ENCODE results near the gene ADAD2. TPM values are rescaled to one million over a fixed set of nuclear protein-coding genes. Genes with fewer than 3 reads are reported as not detected.
A peak's percentile ranks its signal among the peaks of the same experiment; 100 is the strongest.

ADAD2 gene
- total and polyA plus RNA-seq, 4 donors: 0.20 to 1.3 (median 0.45) TPM

DNA sequence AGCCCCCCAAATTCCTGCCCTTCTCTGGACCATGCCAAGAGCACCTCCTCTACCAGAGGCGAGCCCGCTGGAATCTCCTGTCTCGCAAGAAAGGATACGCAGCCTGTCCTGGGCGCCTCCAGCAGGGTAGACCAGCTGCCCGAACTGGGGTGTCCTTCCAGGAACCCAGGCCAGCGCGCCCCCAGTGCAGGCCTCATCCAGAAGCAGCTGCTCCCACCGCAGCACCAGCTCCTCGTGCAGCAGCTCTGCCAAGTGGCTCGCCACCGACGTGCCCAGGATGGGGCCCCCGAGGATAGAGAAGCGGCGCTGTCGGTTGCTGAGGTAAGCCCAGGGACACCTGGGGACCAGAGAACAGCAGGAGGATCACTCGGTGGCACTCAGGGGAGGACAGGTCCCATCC lies 8.9 kb upstream of the ADAD2 start:
- H3K4me1 ChIP-seq (ENCODE audit: control insufficient read depth, insufficient read depth, low read length): peaks cover 51% of the 10 kb centered on the region
- 97% methylated on average over 18 of the region's 18 CpGs for whole genome bisulfite sequencing (ENCODE audit: insufficient coverage)
- H3K27ac ChIP-seq (ENCODE audit: low read depth, low read length): no peak overlapping the region
- peaks cover 82% of the 10 kb centered on the region for H3K36me3 ChIP-seq (ENCODE audit: control insufficient read depth, insufficient read depth, low read length)
- no peaks in the 10 kb centered on the region for H3K9me3 ChIP-seq (ENCODE audit: control insufficient read depth, insufficient read depth, low read length)
- no peaks in the 10 kb centered on the region for H3K27me3 ChIP-seq (ENCODE audit: control insufficient read depth, insufficient read depth, low read length)
- no peak overlapping the region for H3K4me3 ChIP-seq (ENCODE audit: low read depth, low read length)
- no peak for DNase-seq (ENCODE audit: low read depth in 4 of 6, low spot score in 6 of 6)

DNA sequence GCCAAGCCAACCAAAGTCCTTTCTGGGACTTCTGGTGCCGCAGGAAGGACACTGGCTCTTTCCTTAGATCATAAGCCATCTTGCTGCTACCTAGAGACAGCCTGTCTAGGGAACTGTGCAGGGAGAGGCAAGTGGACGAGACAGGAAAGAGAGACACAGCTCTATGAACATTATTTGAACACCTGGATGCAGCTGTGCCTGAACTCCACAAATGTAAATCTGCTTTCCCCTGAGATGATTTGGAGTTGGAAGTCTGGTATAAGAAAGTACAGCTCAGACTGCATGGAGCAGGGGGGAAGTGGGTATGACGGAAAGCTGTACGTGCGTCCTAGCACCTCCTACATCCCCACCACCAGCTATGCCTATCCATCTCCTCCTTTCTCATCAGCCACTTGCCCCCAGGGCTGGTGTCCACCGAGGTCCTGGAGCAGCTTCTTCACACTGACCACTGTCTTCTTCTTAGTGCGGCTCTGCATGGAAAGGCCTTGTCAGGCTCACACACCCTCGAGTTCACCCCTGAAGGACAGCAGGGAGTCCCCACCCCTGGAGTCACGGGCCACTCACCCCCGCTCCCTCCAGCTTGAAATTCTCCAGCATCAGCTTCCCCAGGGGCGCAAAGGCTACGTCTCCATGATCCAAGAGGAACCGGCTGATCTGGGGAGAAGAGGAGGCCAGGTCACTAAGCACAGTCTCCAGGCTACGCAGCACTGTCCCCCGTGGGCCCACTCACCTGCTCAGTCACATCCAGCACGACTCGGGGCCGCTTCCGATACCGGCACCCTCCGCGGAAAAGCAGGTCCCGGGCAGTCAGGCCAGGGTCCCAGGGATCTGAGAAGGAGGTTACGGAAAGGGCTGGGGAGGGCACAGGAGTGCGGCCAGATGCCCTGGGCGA lies 8.0 kb upstream of the ADAD2 start:
- WGBS (ENCODE audit: insufficient coverage): 96% methylated on average over 20 of the region's 26 CpGs
- H3K4me3 ChIP-seq (ENCODE audit: low read depth, low read length): no peak overlapping the region
- H3K36me3 ChIP-seq (ENCODE audit: control insufficient read depth, insufficient read depth, low read length): peaks cover 75% of the 10 kb centered on the region
- H3K4me1 ChIP-seq (ENCODE audit: control insufficient read depth, insufficient read depth, low read length): peaks cover 45% of the 10 kb centered on the region
- H3K9me3 ChIP-seq (ENCODE audit: control insufficient read depth, insufficient read depth, low read length): no peaks in the 10 kb centered on the region
- no peaks in the 10 kb centered on the region for H3K27me3 ChIP-seq (ENCODE audit: control insufficient read depth, insufficient read depth, low read length)
- H3K27ac ChIP-seq (ENCODE audit: low read depth, low read length): no peak overlapping the region
- no peak for DNase-seq (ENCODE audit: low read depth in 4 of 6, low spot score in 6 of 6)

DNA sequence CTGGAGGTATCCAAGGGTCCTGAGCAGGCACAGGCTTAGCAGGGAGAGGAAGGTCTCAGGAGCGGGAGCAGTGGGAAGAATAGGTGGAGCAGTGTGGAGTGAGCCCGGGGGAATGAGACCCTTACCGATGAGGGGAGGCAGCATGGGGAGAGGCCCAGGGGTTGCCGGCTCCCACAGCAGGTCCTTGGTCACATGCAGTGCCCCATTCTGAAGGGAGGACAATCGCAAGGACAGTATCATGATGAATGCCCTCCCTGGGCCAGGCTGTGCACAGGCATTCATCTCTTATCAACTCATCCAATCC lies 7.4 kb upstream of the ADAD2 start:
- Histone ChIP-seq H3K27me3 (ENCODE audit: control insufficient read depth, insufficient read depth, low read length) (no peaks in the 10 kb centered on the region), H3K4me1 (ENCODE audit: control insufficient read depth, insufficient read depth, low read length) (peaks cover 42% of the 10 kb centered on the region), H3K9me3 (ENCODE audit: control insufficient read depth, insufficient read depth, low read length) (no peaks in the 10 kb centered on the region), H3K4me3 (ENCODE audit: low read depth, low read length) (no peak overlapping the region), H3K36me3 (ENCODE audit: control insufficient read depth, insufficient read depth, low read length) (peaks cover 69% of the 10 kb centered on the region), H3K27ac (ENCODE audit: low read depth, low read length) (no peak overlapping the region)
- no peak for DNase-seq (ENCODE audit: low read depth in 4 of 6, low spot score in 6 of 6)
- WGBS (ENCODE audit: insufficient coverage): 96% methylated on average over 5 of the region's 5 CpGs

DNA sequence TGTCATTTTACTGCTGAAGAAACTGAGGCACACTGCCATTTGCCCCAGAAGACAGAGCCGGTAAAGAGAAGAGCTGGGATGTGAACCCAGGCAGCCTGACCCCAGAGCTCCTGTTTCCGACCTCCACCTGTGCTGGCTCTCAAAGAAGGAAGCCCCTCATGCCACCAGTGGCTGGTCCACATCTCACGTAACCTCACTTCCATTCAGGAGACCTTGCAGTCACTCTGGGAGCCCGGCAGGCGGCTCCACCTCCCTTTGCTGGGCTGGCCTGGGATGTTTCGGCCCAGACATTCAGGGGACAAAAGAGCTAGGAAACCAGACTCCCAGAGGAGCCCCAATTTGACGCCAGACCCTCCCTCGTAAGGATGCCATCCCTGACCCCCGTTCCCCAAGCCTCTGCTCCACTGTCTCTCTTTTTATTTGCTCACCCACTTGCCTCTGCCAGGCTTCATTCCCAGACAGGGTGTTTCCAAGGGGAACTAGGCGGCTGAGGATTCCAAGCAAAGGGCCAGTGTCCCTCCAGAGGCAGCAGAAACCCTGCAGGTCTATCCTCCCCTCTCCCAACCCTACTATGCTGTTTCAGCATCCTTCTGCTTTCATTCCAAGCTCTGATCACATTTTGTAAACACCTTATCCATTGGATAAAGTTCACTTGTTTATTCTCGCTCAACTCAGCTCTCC lies 6.9 kb upstream of the ADAD2 start:
- Histone ChIP-seq H3K4me3 (ENCODE audit: low read depth, low read length) (no peak overlapping the region), H3K4me1 (ENCODE audit: control insufficient read depth, insufficient read depth, low read length) (peaks cover 41% of the 10 kb centered on the region), H3K27ac (ENCODE audit: low read depth, low read length) (peak overlapping the region; percentile 34), H3K36me3 (ENCODE audit: control insufficient read depth, insufficient read depth, low read length) (peaks cover 64% of the 10 kb centered on the region), H3K9me3 (ENCODE audit: control insufficient read depth, insufficient read depth, low read length) (no peaks in the 10 kb centered on the region), H3K27me3 (ENCODE audit: control insufficient read depth, insufficient read depth, low read length) (no peaks in the 10 kb centered on the region)
- peak in 1 of 6 donors; percentile 40 for DNase-seq (ENCODE audit: low read depth in 4 of 6, low spot score in 6 of 6)
- 85% methylated on average over 11 of the region's 11 CpGs for WGBS (ENCODE audit: insufficient coverage)

DNA sequence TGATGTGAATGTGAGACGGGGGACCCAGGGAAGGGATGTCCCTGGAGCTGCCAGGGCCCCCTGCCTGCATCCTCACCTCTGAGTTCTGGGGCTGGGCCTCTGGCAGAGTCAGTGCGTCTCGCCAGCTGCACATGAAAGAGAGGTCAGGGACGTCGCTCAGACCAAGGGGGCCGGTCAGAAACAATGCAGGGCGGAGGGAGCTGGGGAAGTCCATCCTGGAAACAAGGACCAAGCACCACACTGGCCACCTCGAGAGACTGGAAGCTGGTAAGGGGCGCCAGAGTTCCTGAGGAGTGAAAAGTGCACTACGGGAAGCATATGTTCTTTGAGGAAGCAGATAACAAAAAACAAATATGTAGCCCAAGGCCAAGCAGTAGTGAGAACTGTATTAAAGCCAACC lies 6.2 kb upstream of the ADAD2 start:
- 91% methylated on average over 10 of the region's 10 CpGs for WGBS (ENCODE audit: insufficient coverage)
- no peak overlapping the region for H3K4me3 ChIP-seq (ENCODE audit: low read depth, low read length)
- H3K27me3 ChIP-seq (ENCODE audit: control insufficient read depth, insufficient read depth, low read length): no peaks in the 10 kb centered on the region
- H3K9me3 ChIP-seq (ENCODE audit: control insufficient read depth, insufficient read depth, low read length): no peaks in the 10 kb centered on the region
- no peak for DNase-seq (ENCODE audit: low read depth in 4 of 6, low spot score in 6 of 6)
- peaks cover 36% of the 10 kb centered on the region for H3K4me1 ChIP-seq (ENCODE audit: control insufficient read depth, insufficient read depth, low read length)
- H3K27ac ChIP-seq (ENCODE audit: low read depth, low read length): peak overlapping the region; percentile 15
- peaks cover 56% of the 10 kb centered on the region for H3K36me3 ChIP-seq (ENCODE audit: control insufficient read depth, insufficient read depth, low read length)

- no peaks in the 10 kb centered on the region for H3K27me3 ChIP-seq (ENCODE audit: control insufficient read depth, insufficient read depth, low read length)
- WGBS (ENCODE audit: insufficient coverage): 0% methylated on average over 49 of the region's 55 CpGs
- peak; percentile 78 to 98 (median 92) for DNase-seq (ENCODE audit: low read depth in 4 of 6, low spot score in 6 of 6)
- no peaks in the 10 kb centered on the region for H3K9me3 ChIP-seq (ENCODE audit: control insufficient read depth, insufficient read depth, low read length)
- H3K36me3 ChIP-seq (ENCODE audit: control insufficient read depth, insufficient read depth, low read length): peaks cover 36% of the 10 kb centered on the region
- peaks cover 33% of the 10 kb centered on the region for H3K4me1 ChIP-seq (ENCODE audit: control insufficient read depth, insufficient read depth, low read length)
- peak within 1 kb of the TSS; percentile 90 for H3K4me3 ChIP-seq (ENCODE audit: low read depth, low read length)
- peak within 1 kb of the TSS; percentile 22 for H3K27ac ChIP-seq (ENCODE audit: low read depth, low read length)
Measured at GRCh38 chr16:84186685-84187437, 4.1 kb upstream of the ADAD2 start, which contains the start of gene TAF1C. Gene TAF1C (minus strand): TSS chr16:84187057. CDS start chr16:84184988, 2,069 bp downstream.

GRCh38 chr16:84191466-84191865 lies 509 bp downstream of the ADAD2 start:
- Histone ChIP-seq H3K4me3 (ENCODE audit: low read depth, low read length) (no peak overlapping the region), H3K4me1 (ENCODE audit: control insufficient read depth, insufficient read depth, low read length) (peaks cover 11% of the 10 kb centered on the region), H3K27ac (ENCODE audit: low read depth, low read length) (no peak overlapping the region), H3K36me3 (ENCODE audit: control insufficient read depth, insufficient read depth, low read length) (peaks cover 2% of the 10 kb centered on the region), H3K9me3 (ENCODE audit: control insufficient read depth, insufficient read depth, low read length) (no peaks in the 10 kb centered on the region), H3K27me3 (ENCODE audit: control insufficient read depth, insufficient read depth, low read length) (no peaks in the 10 kb centered on the region)
- no peak for DNase-seq (ENCODE audit: low read depth in 4 of 6, low spot score in 6 of 6)
- 93% methylated on average over 16 of the region's 16 CpGs for WGBS (ENCODE audit: insufficient coverage)

DNA sequence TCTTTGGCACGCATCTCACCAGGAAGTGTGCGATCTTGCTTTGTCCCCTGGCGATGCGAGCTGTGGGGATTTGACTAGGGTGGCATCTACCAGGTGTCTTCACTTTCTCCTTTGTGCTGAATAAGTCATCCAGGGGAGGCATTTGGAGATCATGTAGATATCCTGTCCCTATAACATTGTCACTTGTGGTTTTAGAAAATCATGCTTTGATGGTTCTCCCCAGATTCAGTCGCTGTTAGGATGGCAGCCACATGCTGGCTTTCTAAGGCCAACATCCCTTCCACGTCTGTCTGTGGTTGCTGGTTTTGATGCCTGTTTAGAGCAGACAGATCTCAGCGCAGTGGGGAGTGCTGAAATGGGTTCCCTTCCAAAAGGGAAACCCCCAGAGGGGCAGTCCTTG lies 2.5 kb downstream of the ADAD2 start:
- H3K4me3 ChIP-seq (ENCODE audit: low read depth, low read length): no peak overlapping the region
- H3K36me3 ChIP-seq (ENCODE audit: control insufficient read depth, insufficient read depth, low read length): peaks cover 2% of the 10 kb centered on the region
- H3K27ac ChIP-seq (ENCODE audit: low read depth, low read length): no peak overlapping the region
- no peaks in the 10 kb centered on the region for H3K9me3 ChIP-seq (ENCODE audit: control insufficient read depth, insufficient read depth, low read length)
- no peak for DNase-seq (ENCODE audit: low read depth in 4 of 6, low spot score in 6 of 6)
- no peaks in the 10 kb centered on the region for H3K27me3 ChIP-seq (ENCODE audit: control insufficient read depth, insufficient read depth, low read length)
- WGBS (ENCODE audit: insufficient coverage): 73% methylated on average over 6 of the region's 7 CpGs
- peaks cover 11% of the 10 kb centered on the region for H3K4me1 ChIP-seq (ENCODE audit: control insufficient read depth, insufficient read depth, low read length)

DNA sequence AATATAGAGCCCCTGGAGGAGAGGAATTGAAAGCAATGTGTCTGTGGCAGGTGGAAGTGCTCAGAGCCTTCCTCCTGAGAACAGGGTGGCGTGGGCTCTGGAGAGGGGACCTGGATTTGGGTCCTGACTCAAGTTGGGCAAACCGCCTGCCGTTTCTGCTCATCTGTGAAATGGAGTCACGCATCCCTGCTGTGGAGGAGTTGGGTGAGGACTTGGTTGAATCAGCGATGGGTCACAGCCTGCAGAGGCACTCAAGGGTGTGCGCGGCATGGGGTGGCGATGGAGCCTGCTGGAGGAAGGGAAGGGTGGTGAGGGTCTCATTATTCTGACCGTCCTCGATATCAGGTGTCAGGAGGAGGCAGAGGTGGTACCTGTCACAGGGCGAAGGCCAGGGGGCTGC lies 3.1 kb downstream of the ADAD2 start:
- Histone ChIP-seq H3K27ac (ENCODE audit: low read depth, low read length) (no peak overlapping the region), H3K27me3 (ENCODE audit: control insufficient read depth, insufficient read depth, low read length) (no peaks in the 10 kb centered on the region), H3K4me3 (ENCODE audit: low read depth, low read length) (no peak overlapping the region), H3K9me3 (ENCODE audit: control insufficient read depth, insufficient read depth, low read length) (no peaks in the 10 kb centered on the region), H3K36me3 (ENCODE audit: control insufficient read depth, insufficient read depth, low read length) (peaks cover 2% of the 10 kb centered on the region), H3K4me1 (ENCODE audit: control insufficient read depth, insufficient read depth, low read length) (peaks cover 11% of the 10 kb centered on the region)
- 81% methylated on average over 11 of the region's 11 CpGs for WGBS (ENCODE audit: insufficient coverage)
- no peak for DNase-seq (ENCODE audit: low read depth in 4 of 6, low spot score in 6 of 6)
